ENCODE data around the gene PLA2G6.
A peak's percentile ranks its signal among the peaks of the same experiment; 100 is the strongest.
"Not testable (repeated sequence)": the region's sequence is repeated elsewhere in the genome, so short reads cannot be mapped to it uniquely, and the experiment has no call there.

Gene PLA2G6

GRCh38 chr22:38124236-38124974 is 57.2 kb downstream of the PLA2G6 start:
- peak; percentile 74 for ATAC-seq (ENCODE audit: insufficient read depth, low read depth)
- no peaks in the 10 kb centered on the region for H3K79me2 ChIP-seq (ENCODE audit: insufficient read depth, low read length)
- H3K9ac ChIP-seq (ENCODE audit: low read depth, low read length) = no peak overlapping the region; the same call in 1 of the 2 replicates
- no peaks in the 10 kb centered on the region for H3K27me3 ChIP-seq (ENCODE audit: insufficient read depth, low read length, poor library complexity)
- H3K4me3 ChIP-seq (ENCODE audit: low read depth in 1 of 2, low read length in 2 of 2) = no peak overlapping the region
- H2AFZ ChIP-seq (ENCODE audit: low read depth, low read length) = no peak overlapping the region
- no peaks in the 10 kb centered on the region for H3K9me3 ChIP-seq (ENCODE audit: insufficient read depth, low read length, severe bottlenecking)
- peak; percentile 22 for TF ChIP-seq CTCF (IDR thresholded peaks at IDR 0.05; ENCODE audit: borderline replicate concordance, extremely low read depth, low read length, poor library complexity, severe bottlenecking)
- TF ChIP-seq EZH2 (IDR thresholded peaks at IDR 0.05; ENCODE audit: borderline replicate concordance, low read depth, low read length, severe bottlenecking) = no peak
- peak overlapping the region; percentile 63; the same call in 1 of the 2 replicates for H3K27ac ChIP-seq (ENCODE audit: low read length)
- H4K20me1 ChIP-seq (ENCODE audit: insufficient read depth, low read length) = peaks cover 8% of the 10 kb centered on the region; the same call in 1 of the 2 replicates
- peaks cover 45% of the 10 kb centered on the region for H3K36me3 ChIP-seq (ENCODE audit: insufficient read depth, low read length)
- peak; percentile 66 for DNase-seq
- H3K4me2 ChIP-seq (ENCODE audit: insufficient read depth, low read length) = no peak overlapping the region
- peaks cover 17% of the 10 kb centered on the region for H3K4me1 ChIP-seq (ENCODE audit: insufficient read depth, low read length)

- Histone ChIP-seq H3K9ac (ENCODE audit: low read depth, low read length) (no peak overlapping the region), H3K4me1 (ENCODE audit: insufficient read depth, low read length) (peaks cover 17% of the 10 kb centered on the region), H4K20me1 (ENCODE audit: insufficient read depth, low read length) (peaks cover 4% of the 10 kb centered on the region; the same call in 1 of the 2 replicates), H3K4me3 (ENCODE audit: low read depth in 1 of 2, low read length in 2 of 2) (no peak overlapping the region), H3K9me3 (ENCODE audit: insufficient read depth, low read length, severe bottlenecking) (no peaks in the 10 kb centered on the region), H3K36me3 (ENCODE audit: insufficient read depth, low read length) (peaks cover 32% of the 10 kb centered on the region), H3K27me3 (ENCODE audit: insufficient read depth, low read length, poor library complexity) (no peaks in the 10 kb centered on the region), H2AFZ (ENCODE audit: low read depth, low read length) (no peak overlapping the region), H3K27ac (ENCODE audit: low read length) (no peak overlapping the region), H3K79me2 (ENCODE audit: insufficient read depth, low read length) (no peaks in the 10 kb centered on the region), H3K4me2 (ENCODE audit: insufficient read depth, low read length) (no peak overlapping the region)
- ATAC-seq (ENCODE audit: insufficient read depth, low read depth) (no peak), DNase-seq (peak; percentile 20)
- no peak for TF ChIP-seq EZH2 (IDR thresholded peaks at IDR 0.05; ENCODE audit: borderline replicate concordance, low read depth, low read length, severe bottlenecking)
- no peak for TF ChIP-seq CTCF (IDR thresholded peaks at IDR 0.05; ENCODE audit: borderline replicate concordance, extremely low read depth, low read length, poor library complexity, severe bottlenecking)
Measured at GRCh38 chr22:38122616-38123015, 59.0 kb downstream of the PLA2G6 start.

- Histone ChIP-seq H3K9ac (ENCODE audit: low read depth, low read length) (no peak overlapping the region), H3K27me3 (ENCODE audit: insufficient read depth, low read length, poor library complexity) (no peaks in the 10 kb centered on the region), H3K27ac (ENCODE audit: low read length) (no peak overlapping the region), H3K79me2 (ENCODE audit: insufficient read depth, low read length) (no peaks in the 10 kb centered on the region), H3K4me3 (ENCODE audit: low read depth in 1 of 2, low read length in 2 of 2) (no peak overlapping the region), H3K4me1 (ENCODE audit: insufficient read depth, low read length) (peaks cover 14% of the 10 kb centered on the region), H4K20me1 (ENCODE audit: insufficient read depth, low read length) (peaks cover 4% of the 10 kb centered on the region; the same call in 1 of the 2 replicates), H3K9me3 (ENCODE audit: insufficient read depth, low read length, severe bottlenecking) (no peaks in the 10 kb centered on the region), H3K4me2 (ENCODE audit: insufficient read depth, low read length) (no peak overlapping the region), H2AFZ (ENCODE audit: low read depth, low read length) (no peak overlapping the region), H3K36me3 (ENCODE audit: insufficient read depth, low read length) (peaks cover 19% of the 10 kb centered on the region)
- TF ChIP-seq EZH2 (IDR thresholded peaks at IDR 0.05; ENCODE audit: borderline replicate concordance, low read depth, low read length, severe bottlenecking) (no peak), CTCF (IDR thresholded peaks at IDR 0.05; ENCODE audit: borderline replicate concordance, extremely low read depth, low read length, poor library complexity, severe bottlenecking) (no peak)
- ATAC-seq (ENCODE audit: insufficient read depth, low read depth) (no peak), DNase-seq (no peak)
Measured at GRCh38 chr22:38120359-38121110, 61.1 kb downstream of the PLA2G6 start.

GRCh38 chr22:38118747-38119146 is 62.9 kb downstream of the PLA2G6 start:
- H4K20me1 ChIP-seq (ENCODE audit: insufficient read depth, low read length); H3K27ac ChIP-seq (ENCODE audit: low read length); H3K4me3 ChIP-seq (ENCODE audit: low read depth in 1 of 2, low read length in 2 of 2); ATAC-seq (ENCODE audit: insufficient read depth, low read depth); H3K9me3 ChIP-seq (ENCODE audit: insufficient read depth, low read length, severe bottlenecking); H3K9ac ChIP-seq (ENCODE audit: low read depth, low read length); DNase-seq; H2AFZ ChIP-seq (ENCODE audit: low read depth, low read length); H3K4me2 ChIP-seq (ENCODE audit: insufficient read depth, low read length); H3K4me1 ChIP-seq (ENCODE audit: insufficient read depth, low read length); H3K27me3 ChIP-seq (ENCODE audit: insufficient read depth, low read length, poor library complexity); H3K79me2 ChIP-seq (ENCODE audit: insufficient read depth, low read length): not testable (repeated sequence)
- peaks cover 20% of the 10 kb centered on the region for H3K36me3 ChIP-seq (ENCODE audit: insufficient read depth, low read length)
